ENCODE data around the gene CNTN1. TPM values are rescaled to one million over a fixed set of nuclear protein-coding genes. Genes with fewer than 3 reads are reported as not detected.

Gene CNTN1
- 5.4 and 6.5 TPM in 2 replicates for total RNA-seq (2021)
- long read RNA-seq, full-length matches to known transcripts = 11 of 20 reads
- long read RNA-seq, partial matches to known transcripts = 6 of 20 reads
- long read RNA-seq, other reads (novel, unspliced or antisense) = 3 of 20 reads

DNA sequence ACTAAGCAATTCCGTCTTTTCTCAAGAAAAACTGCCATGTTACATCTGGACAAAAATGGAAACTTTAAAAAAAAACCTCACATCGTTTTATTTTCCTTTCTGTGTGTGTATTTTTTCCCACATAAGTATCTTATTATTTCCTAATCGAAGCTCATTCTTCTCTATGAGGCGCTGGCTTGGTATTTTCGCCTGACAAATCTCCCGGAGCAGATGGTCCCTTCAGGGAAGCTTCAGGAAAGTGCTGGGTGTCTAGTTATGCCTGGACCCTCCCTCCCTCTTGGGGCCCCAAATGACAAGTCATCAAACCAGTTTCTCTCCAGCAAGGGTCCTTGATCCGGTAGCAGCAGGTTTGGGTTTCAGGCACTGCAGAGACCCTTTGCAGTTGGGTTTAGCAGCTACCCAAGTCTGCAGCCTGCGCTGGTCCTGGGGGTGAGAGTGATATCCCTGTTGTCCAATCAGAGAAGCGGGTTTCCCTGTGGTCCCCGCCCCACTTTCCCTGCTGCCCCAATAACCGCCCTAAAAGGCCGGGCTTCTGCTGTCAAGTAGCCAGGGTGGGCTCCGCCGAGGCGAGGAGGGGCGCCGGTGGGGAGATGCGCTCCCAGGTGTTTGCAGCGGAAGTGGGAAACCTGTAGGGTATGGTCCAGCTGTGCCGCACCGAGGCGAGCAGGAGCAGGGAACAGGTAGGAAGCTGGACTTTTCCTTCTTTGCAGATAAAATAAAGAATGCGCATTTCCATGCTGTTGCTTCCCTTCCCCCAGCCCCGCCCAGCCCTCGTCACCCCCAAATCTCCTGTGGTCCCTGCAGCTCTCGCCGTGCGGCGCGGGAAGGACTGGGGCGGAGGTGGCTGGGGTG, at the start of gene CNTN1:
Gene CNTN1 (plus strand): TSS at position 527 of the 852 bp plus-strand sequence.
- no peaks in the 10 kb centered on the region for H3K9me3 Mint-ChIP-seq
- H2BK120ac ChIP-seq (ENCODE audit: low read depth, low read length, poor library complexity, severe bottlenecking) = no peak within 1 kb of the TSS
- no peak within 1 kb of the TSS for H3K27ac Mint-ChIP-seq
- H2BK20ac ChIP-seq (ENCODE audit: low read depth, low read length, poor library complexity, severe bottlenecking) = no peak within 1 kb of the TSS
- peak; percentile 97 for DNase-seq
- TF ChIP-seq, protein P1, sequence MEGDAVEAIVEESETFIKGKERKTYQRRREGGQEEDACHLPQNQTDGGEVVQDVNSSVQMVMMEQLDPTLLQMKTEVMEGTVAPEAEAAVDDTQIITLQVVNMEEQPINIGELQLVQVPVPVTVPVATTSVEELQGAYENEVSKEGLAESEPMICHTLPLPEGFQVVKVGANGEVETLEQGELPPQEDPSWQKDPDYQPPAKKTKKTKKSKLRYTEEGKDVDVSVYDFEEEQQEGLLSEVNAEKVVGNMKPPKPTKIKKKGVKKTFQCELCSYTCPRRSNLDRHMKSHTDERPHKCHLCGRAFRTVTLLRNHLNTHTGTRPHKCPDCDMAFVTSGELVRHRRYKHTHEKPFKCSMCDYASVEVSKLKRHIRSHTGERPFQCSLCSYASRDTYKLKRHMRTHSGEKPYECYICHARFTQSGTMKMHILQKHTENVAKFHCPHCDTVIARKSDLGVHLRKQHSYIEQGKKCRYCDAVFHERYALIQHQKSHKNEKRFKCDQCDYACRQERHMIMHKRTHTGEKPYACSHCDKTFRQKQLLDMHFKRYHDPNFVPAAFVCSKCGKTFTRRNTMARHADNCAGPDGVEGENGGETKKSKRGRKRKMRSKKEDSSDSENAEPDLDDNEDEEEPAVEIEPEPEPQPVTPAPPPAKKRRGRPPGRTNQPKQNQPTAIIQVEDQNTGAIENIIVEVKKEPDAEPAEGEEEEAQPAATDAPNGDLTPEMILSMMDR (conservative IDR thresholded peaks at IDR 0.05) = no peak
- H2BK15ac ChIP-seq (ENCODE audit: low read depth, low read length) = no peak within 1 kb of the TSS
- no peak within 1 kb of the TSS for H4K8ac ChIP-seq (replicated peaks; ENCODE audit: insufficient read length, low read depth, low read length)
- H3K27ac ChIP-seq (ENCODE audit: insufficient read length, low read depth, low read length) = no peak within 1 kb of the TSS
- H3K4ac ChIP-seq (ENCODE audit: low read depth, low read length) = no peak within 1 kb of the TSS
- H3K79me2 ChIP-seq (ENCODE audit: insufficient read depth, low read length) = no peaks in the 10 kb centered on the region
- no peaks in the 10 kb centered on the region for H3K27me3 ChIP-seq (ENCODE audit: insufficient read depth, low read length)
- H2BK5ac ChIP-seq (ENCODE audit: insufficient read length, low read length) = no peak within 1 kb of the TSS
- no peak within 1 kb of the TSS for H2AK5ac ChIP-seq (ENCODE audit: insufficient read length, low read length)
- H4K5ac ChIP-seq (ENCODE audit: insufficient read length, low read depth, low read length) = no peak within 1 kb of the TSS
- H2AFZ ChIP-seq (ENCODE audit: low read length) = no peak within 1 kb of the TSS
- H3K36me3 Mint-ChIP-seq (ENCODE audit: insufficient read depth in 1 of 3, low read depth in 3 of 3) = no peaks in the 10 kb centered on the region
- H4K20me1 ChIP-seq (ENCODE audit: control insufficient read depth, insufficient read depth, insufficient read length) = no peaks in the 10 kb centered on the region
- H3T11ph ChIP-seq (ENCODE audit: low read length) = no peak within 1 kb of the TSS
- peaks cover 32% of the 10 kb centered on the region for H3K27me3 Mint-ChIP-seq (ENCODE audit: low read depth)
- H3K23me2 ChIP-seq (ENCODE audit: insufficient read length, low read depth, low read length, poor library complexity, severe bottlenecking) = peaks cover 7% of the 10 kb centered on the region
- no CpG with 5 or more reads among the region's 31 CpGs for WGBS (ENCODE audit: extremely low coverage, insufficient read length, low lambda C conversion rate)
- no peaks in the 10 kb centered on the region for H3K4me1 ChIP-seq (ENCODE audit: insufficient read depth, low read length)
- H3K4me1 Mint-ChIP-seq = peaks cover 8 to 11% of the 10 kb centered on the region in 2 experiments
- H3K9me3 ChIP-seq (ENCODE audit: control insufficient read depth, low read depth, low read length) = no peaks in the 10 kb centered on the region
- peak within 1 kb of the TSS; percentile 83 to 91 for H3K4me3 Mint-ChIP-seq
- no peak within 1 kb of the TSS for H3K23ac ChIP-seq (ENCODE audit: insufficient read length, low read depth, low read length)
- H3K79me1 ChIP-seq (ENCODE audit: insufficient read depth, low read depth, low read length, poor library complexity, severe bottlenecking) = no peaks in the 10 kb centered on the region
- peak within 1 kb of the TSS; percentile 88 for H3K4me2 ChIP-seq (ENCODE audit: insufficient read depth, insufficient read length, low read length)
- no peak within 1 kb of the TSS for H3K56ac ChIP-seq (ENCODE audit: insufficient read length, low read depth, low read length)
- H3K9ac ChIP-seq (ENCODE audit: extremely low read depth, insufficient read length, low read length) = peak within 1 kb of the TSS; percentile 10
- no peak within 1 kb of the TSS for H3K14ac ChIP-seq (ENCODE audit: insufficient read depth, low read length)
- no peak within 1 kb of the TSS for H4K91ac ChIP-seq (ENCODE audit: insufficient read length, low read depth, low read length)
- H3K18ac ChIP-seq (ENCODE audit: insufficient read length, low read depth, low read length) = no peak within 1 kb of the TSS
- H2BK12ac ChIP-seq (ENCODE audit: insufficient read length, low read depth, low read length) = no peak within 1 kb of the TSS

All from H9 (cell line).